SKM-1 (cell line): Measurements from ENCODE around the gene MGLL.
A peak's percentile ranks its signal among the peaks of the same experiment; 100 is the strongest.
"Not testable (repeated sequence)": the region's sequence is repeated elsewhere in the genome, so short reads cannot be mapped to it uniquely, and the experiment has no call there.

Source experiments
- DNase-seq: peaks from one replicate; lab custom pipeline; 2025; ENCODE audit not compliant: unreplicated experiment; lab: John Stamatoyannopoulos, UW

Gene MGLL

DNA sequence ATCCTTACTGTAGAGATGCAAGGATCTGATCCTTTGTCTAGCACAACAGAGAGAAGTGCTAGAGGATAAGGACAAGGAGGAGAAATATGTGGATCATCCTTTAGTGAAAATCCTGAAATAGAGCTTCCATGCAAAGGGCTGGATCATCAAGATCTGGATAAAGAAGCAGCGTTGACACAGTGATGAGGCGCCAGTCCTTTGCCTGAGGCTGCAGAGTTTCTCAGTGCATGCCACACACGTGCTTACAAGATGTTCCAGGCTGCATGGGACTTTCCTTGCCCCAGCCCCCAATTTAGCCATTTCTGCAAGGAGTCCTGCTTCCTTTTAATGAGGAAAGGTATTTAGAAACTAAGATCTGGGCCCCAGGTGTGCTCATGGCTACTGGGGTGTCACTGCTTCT lies 156.7 kb downstream of the MGLL start:
- DNase-seq: no peak

- no peak for DNase-seq
These were observed 157.2 kb downstream of the MGLL start for GRCh38 chr3:127665165-127665564.

- no peak for DNase-seq
These were observed 159.2 kb downstream of the MGLL start for GRCh38 chr3:127663151-127663550.

DNA sequence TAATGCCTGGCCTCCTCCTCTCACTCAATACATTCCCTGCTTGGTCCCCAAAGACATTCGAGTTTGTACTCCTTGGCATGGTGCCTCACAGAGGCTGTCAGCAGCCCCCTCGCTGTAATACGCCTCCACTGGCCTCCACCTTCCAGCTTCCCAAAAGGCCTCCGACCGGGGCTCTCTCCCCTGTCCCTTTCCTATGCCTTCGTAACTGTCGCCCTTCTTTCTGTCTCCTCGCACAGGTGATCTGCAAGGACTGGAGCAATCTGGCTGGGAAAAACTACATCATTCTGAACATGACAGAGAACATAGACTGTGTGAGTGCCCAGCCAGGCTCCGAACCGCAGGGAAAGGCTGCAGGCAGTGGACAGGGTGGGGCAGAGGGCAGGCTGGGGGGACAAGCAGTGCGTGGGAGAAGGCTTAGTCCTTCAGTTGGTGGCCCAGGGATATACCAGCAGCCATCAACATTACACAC lies 160.3 kb downstream of the MGLL start:
- DNase-seq: no peak

DNA sequence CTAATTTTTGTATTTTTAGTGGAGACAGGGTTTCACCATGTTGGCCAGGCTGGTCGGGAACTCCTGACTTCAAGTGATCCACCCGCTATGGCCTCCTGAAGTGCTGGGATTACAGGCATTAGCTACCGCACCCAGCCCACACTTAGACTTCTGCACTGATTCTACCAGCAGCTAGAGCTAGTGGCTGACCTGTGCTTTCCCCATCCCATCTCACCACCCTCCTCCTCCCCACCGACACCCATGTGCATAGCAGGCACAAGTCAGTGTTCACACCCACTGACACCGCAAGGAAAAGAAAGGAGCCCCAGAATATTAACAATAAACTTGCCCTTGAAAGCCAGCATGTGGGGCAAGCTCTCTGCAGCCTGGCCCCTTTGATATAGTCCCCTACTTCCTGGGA lies 160.7 kb downstream of the MGLL start:
- no peak for DNase-seq

DNA sequence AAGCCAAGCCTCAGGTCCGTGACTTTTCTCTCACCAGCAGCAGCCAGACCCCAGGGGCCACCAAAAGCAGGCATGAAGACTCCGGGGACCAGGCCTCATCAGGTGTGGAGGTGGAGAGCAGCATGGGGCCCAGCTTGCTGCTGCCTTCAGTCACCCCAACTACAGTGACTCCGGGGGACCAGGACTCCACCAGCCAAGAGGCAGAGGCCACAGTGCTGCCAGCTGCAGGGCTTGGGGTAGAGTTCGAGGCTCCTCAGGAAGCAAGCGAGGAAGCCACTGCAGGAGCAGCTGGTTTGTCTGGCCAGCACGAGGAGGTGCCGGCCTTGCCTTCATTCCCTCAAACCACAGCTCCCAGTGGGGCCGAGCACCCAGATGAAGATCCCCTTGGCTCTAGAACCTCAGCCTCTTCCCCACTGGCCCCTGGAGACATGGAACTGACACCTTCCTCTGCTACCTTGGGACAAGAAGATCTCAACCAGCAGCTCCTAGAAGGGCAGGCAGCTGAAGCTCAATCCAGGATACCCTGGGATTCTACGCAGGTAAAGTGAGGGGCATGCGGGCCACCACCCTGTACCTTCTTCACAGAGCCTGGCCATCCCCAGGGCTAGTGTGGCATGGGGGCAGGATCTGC lies 161.6 kb downstream of the MGLL start:
- no peak for DNase-seq

DNA sequence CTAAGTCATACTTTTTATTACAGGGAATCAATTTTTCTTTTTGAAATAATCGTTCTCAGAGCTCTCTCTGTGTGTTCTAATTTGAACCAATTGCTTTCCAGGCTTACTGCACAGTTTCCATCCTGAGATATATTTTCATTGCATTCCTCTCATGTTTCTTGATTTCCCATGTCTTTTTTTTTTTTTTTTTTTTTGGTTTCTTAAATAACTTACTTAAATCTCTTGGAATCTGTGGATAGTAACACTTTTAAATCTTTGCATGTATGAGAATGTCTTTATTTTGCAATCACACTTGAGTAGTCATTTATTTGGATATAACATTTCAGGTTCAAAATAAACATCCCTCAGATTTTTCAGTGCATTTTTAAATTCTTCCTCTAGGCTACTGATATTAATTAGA lies 164.1 kb downstream of the MGLL start:
- no peak for DNase-seq

- DNase-seq: no peak
These were observed 165.4 kb downstream of the MGLL start for GRCh38 chr3:127656906-127657305.

- DNase-seq: no peak
These were observed 166.7 kb downstream of the MGLL start for GRCh38 chr3:127655641-127656040.

DNA sequence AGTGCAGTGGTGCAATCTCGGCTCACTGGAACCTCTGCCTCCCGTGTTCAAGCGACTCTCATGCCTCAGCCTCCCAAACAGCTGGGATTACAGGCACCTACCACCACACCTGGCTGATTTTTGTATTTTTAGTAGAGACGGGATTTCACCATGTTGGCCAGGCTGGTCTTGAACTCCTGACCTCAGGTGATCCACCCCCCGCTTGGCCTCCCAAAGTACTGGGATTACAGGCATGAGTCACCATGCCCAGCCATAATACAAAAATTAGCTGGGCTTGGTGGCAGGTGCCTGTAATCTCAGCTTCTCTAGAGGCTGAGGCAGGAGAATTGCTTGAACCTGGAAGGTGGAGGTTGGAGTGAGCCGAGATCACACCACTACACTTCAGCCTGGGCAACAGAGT lies 167.3 kb downstream of the MGLL start:
- not testable (repeated sequence) for DNase-seq

GRCh38 chr3:127654374-127654773 lies 167.9 kb downstream of the MGLL start:
- DNase-seq: no peak

- DNase-seq: peak; percentile 55
These were observed 169.9 kb downstream of the MGLL start for GRCh38 chr3:127652246-127652995.

- DNase-seq: no peak
These were observed 170.7 kb downstream of the MGLL start for GRCh38 chr3:127651516-127652172.

DNA sequence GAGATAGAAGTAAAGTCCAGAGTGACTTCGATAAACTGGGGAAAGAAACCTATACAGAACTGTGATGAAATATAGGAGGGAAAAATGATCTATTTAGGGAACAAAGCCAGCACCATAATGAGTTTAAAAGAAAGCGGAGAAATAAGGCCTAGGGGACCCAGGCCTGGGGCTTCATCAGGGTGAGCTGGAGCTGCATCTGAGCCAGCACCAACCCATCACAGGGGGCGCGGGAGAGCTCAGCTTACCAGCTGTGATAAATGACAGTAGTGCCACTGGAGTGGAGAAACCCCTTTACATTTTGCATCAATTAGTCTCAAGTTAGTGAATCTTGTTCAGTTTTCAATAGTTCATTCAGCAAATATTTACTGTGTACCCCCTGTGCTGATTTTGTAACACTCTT lies 172.1 kb downstream of the MGLL start:
- DNase-seq: no peak

DNA sequence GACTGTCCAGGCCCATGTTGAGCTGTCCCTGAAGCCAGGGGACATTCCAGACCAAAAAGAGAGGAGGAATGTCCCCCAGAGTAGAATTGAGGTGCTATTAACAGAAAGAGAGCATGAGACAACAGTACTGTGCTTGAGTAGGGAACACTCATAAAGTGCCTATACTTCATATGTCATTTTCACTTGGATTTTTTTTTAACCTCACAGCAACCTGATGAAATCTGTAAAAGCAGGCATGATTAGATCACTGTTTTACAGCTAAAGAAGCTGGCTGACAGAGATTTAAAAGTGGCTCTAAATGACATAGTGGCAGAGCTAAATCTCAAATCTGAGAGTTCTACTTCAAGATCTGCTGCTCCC lies 174.5 kb downstream of the MGLL start:
- DNase-seq: no peak

GRCh38 chr3:127647166-127647844 lies 175.0 kb downstream of the MGLL start:
- no peak for DNase-seq

GRCh38 chr3:127646501-127647046 lies 175.7 kb downstream of the MGLL start:
- no peak for DNase-seq

DNA sequence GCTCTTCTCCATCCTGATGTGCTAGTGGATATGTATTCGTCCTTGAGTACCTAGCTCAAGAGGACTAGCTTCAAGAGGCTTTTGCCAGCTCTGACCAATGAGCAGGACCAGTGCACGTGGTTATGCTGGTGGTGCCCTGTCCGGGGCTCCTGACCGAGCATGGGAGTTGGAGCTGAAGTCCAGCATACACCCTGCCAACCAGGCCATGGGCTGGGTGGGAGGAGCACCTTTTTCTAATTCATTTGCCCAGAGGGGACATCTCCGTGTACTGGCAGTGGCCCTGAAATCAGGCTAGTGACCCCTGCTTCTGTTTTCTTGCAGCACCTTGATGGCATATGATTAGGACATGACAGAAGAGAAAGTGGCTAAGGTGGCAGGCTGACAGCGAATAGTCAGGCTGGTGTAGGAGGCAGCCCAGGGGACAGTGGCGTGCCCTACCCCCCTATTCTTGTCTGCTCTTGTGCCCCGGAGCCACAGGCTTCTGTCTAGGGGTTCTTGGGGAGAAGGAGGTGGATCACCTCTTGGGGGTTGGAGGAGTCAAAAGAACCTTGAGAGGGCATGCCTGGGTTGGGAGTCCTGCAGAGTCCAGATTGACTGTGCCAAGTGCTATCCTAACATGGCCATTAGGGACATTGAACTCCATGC lies 176.8 kb downstream of the MGLL start:
- no peak for DNase-seq

DNA sequence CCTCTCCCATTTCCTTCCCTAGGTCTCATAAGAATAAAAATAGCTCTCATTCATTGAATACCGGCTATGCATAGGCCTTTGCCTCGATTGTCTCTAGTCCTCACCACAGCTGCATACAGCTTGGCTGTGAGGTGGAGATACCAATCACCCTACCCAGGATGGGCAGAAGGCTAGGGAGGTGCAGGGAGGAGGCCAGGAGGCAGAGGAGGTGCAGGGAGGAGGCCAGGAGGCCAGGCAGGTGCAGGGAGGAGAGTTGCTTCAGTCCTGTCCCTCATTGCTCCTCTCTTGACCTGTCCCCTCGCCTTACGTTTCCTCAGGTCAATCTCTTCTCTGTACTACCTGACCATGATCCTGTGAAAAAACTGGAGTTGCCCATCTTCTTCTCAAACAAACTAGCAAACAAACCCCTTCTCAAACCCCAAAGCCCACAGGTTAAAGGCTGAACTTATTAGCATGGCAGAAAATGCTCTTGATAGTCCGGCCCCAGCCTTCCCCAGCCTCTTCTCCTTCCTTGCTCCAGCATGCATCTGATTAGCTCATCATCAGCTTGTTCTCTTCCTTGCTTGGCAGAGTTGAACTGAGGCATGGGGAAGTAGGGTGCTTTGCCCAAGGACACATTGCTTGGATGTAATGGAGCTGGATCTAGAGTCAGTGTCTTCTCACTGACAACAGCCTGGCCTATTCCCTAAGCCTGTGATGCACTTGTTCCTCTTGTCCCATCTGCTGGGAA lies 177.5 kb downstream of the MGLL start:
- no peak for DNase-seq

DNA sequence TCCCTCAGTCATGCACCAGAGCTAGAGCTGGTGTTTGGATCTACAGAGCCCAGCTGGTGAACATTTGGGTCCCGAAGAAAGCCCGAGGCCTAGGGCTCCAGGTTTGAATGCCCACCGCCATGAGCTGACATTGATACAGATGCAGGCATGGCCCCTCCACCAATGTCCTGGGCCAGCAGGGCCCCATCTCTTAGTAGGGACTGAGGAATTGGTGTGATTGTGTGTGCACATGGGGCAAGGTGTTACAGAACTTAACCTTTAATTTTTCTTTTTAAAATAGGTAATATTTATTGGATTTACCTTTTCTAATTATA lies 182.3 kb downstream of the MGLL start:
- DNase-seq: no peak
